GM19193 (cell line): Measurements from ENCODE around the gene RBBP8NL.

Experiments
- POLR2A ChIP-seq: IDR thresholded peaks from 4 replicates; pipeline ENCODE4 v1.6.1; 2011; ENCODE audit not compliant: insufficient read depth, insufficient read length; ENCODE audit errors: extremely low read depth

RBBP8NL gene

DNA sequence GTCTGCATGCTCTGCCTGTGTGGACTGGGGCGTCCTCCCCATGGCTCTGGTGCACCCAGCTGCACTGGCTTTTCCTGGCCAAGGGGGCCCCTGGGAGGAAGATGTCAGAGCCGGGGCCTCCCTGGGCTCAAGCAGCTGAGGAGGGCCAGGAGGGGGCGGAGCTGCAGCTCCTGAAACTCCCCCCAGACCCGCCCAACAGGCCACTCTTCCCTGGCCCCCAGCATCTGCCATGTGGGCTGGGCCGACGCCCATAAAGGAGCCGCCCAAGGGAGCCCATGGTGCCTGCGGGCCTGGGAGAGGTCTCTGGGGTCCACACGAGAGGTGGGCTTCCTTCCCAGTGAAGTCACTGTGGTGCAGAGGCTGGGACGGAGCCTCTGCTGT lies 4.0 kb downstream of the RBBP8NL start:
- no peak for TF ChIP-seq POLR2A

DNA sequence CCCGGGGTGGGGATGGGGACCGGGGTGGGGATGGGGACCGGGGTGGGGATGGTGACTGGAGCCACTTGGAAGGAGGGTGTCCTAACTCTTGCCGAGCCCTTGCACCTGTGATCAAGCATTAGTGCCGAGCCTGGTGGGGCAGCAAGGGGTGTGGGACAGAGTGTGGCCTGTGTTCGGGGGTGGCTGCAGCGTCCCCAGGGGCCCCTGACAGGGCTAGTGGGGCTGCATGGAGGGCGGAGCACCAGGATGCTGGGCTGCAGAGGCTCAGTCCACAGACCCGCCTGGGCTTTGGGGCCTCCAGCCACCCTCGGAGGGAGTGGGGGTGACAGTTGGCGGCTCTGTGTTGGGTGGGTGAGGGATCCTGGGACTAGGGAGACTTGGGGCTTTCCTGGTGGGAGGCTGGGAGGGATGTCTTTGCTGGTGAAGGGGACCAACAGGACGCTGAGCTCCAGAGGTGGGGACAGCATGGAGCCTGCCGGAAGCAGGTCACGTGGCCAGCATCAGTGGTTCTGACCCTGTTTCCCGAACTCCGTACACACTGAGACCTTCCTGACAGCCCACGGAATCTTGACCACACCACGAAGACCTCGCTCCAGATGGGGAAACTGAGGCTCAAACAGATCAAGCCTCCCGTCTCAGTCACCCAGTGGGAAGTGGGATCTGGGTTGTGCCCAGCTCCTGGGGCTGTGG lies 4.6 kb downstream of the RBBP8NL start:
- no peak for TF ChIP-seq POLR2A

GRCh38 chr20:62421716-62421990 lies 5.7 kb downstream of the RBBP8NL start:
- TF ChIP-seq POLR2A = no peak

DNA sequence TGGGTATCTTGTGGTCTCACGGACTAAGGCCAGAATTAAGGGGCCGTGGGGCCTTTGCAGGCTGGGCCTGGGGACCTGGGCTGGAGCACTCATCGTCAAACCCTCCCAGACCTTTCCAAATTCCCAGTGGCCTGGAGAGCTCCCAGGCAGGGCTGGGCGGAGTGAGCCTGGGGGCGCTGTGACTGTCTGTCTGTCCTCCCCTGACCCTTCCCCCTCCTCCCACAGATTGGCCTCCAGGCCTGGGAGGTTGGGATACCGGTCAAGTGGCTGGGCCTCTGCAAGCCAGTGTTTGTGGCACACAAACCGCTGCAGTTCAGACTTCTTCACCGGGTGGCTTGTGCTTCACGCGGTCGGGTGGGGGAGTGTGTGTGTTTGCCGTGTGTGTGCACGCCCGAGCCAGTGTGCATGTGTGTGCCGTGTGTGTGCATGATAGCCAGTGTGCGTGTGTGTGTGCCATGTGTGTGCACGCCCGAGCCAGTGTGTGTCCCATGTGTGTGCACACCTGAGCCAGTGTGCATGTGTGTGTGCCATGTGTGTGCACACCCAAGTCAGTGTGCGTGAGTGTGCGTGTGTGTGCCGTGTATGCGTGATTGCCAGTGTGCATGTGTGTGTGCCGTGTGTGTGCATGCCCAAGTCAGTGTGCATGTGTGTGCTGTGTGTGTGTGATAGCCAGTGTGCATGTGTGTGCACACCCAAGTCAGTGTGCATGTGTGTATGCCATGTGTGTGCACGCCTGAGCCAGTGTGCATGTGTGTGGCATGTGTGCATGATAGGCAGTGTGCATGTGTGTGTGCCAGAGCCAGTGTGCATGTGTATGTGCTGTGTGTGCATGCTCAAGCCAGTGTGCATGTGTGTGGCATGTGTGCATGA lies 6.3 kb downstream of the RBBP8NL start:
- TF ChIP-seq POLR2A = no peak

DNA sequence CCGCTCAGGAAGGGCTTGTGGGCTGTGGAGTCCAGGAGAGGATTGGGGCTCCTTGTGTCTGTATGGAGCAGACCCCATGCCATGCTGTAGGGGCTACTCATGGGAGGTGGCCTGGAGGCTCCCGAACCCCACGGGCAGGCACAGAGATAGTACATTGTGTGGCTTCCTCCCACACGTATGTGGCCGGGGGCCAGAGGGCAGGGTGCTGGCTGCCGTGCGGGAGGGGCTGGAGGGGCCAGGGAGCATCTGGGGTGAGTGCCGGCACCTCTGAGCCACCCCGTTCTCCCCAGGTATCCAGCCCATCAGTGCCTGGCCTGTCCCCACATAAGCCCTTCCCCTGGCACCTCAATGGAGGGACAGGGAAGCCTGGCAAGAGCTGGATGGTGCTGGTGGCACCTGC lies 7.6 kb downstream of the RBBP8NL start:
- no peak for TF ChIP-seq POLR2A

- TF ChIP-seq POLR2A = no peak
These were observed 8.4 kb downstream of the RBBP8NL start for GRCh38 chr20:62418709-62419487.

GRCh38 chr20:62417981-62418708 lies 9.2 kb downstream of the RBBP8NL start:
- TF ChIP-seq POLR2A = no peak

- no peak for TF ChIP-seq POLR2A
These were observed 10.4 kb downstream of the RBBP8NL start for GRCh38 chr20:62416651-62417637.

GRCh38 chr20:62415354-62416111 lies 11.8 kb downstream of the RBBP8NL start:
- TF ChIP-seq POLR2A = no peak

GRCh38 chr20:62413896-62414481 lies 13.3 kb downstream of the RBBP8NL start:
- TF ChIP-seq POLR2A = no peak

DNA sequence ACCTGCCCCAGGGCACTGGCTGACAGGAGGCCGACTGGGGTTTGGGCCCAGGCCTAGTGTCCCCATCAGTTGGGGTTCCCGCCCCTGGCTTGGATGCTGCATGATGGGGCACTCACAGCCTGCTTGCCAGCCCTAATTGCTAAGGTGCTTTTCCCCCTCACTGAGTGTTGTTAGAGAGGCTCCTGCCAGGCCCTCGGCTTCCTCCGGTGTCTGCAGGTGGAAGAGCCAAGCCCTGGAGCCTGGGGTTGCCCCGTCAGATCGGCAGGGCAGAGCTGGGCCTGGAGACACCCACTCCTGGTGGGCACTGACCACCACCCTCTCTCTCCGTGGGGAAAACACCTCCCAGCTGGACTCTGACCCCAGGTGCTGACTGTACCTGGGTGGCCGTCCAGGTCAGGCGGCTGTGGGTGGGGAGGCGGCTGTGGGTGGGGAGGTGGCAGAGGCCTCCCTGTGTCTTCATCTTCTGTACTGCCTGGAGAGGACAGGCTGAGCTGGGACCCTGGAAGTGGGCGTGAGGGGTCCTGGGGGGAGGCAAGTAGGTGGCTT lies 14.2 kb downstream of the RBBP8NL start:
- no peak for TF ChIP-seq POLR2A

- TF ChIP-seq POLR2A = no peak
These were observed 14.9 kb downstream of the RBBP8NL start for GRCh38 chr20:62412194-62413024.
